Measurements from ENCODE around the gene DENND4A.

GRCh38 chr15:65759441-65759840 is 32.7 kb downstream of the DENND4A start:
- TF ChIP-seq CTCF (IDR thresholded peaks at IDR 0.05) (no peak), POLR2A (IDR thresholded peaks at IDR 0.05) (no peak)
